Right renal pelvis (tissue), 4 donors: ENCODE data around the gene CNKSR3. TPM values are rescaled to one million over a fixed set of nuclear protein-coding genes. Genes with fewer than 3 reads are reported as not detected.

Experiments used
- DNase-seq, 4 donors: peaks; one replicate each; pipeline ENCODE4 v3.0.0-alpha.2; 2013; ENCODE audit warnings: low read depth in 4 of 4, low spot score in 3 of 4, missing footprints in 1 of 4
- polyA plus RNA-seq, 4 donors: library from polyadenylated mRNA; unstranded; fragments of 120-200 nt; gene quantifications; one replicate each; pipeline ENCODE4 v1.2.1, GENCODE V29; 2013; ENCODE audit not compliant: insufficient read length in 4 of 4

Gene CNKSR3
- polyA plus RNA-seq, 4 donors: 56.9 to 64.0 (median 64.0) TPM

DNA sequence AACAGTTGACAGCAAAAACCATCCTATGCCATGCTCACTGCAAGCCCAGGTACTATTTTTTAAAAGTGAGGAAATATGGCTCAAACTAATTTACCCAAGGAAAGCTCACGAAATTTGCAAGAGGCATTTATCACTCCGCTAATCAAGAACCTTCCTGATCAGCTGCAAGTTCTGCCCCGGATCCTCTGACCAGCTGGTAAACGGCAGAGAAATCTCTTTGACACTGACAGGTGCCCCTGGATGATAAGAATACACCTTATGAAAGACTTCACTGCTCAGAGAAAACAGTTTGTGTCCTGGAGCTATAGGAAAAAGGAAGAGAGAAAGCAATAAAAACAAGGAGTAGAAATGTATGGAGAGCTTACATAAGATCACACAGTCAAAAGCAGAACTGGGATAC lies 6.4 kb downstream of the CNKSR3 start:
- no peak for DNase-seq

DNA sequence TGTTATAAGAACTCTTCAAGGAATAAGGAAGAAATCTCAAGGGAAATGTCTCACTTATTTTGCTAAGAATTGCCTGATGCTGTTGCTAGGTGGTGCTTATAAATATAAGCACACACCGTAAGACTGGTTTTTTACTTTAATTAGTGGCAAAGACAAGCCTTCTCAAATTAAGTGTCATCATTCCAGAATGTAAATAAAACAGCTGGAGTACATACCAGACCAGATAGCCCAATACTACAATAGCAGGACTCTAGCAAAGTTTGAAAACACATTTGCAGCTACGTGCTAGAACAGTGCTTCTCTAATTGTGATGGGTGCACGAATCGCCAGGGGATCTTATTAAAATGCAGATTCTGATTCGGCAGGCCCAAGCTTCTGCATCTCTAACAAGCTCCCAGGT lies 6.8 kb downstream of the CNKSR3 start:
- DNase-seq: no peak

GRCh38 chr6:154502553-154502952 lies 7.9 kb downstream of the CNKSR3 start:
- no peak for DNase-seq

GRCh38 chr6:154501578-154501868 lies 9.0 kb downstream of the CNKSR3 start:
- DNase-seq: no peak

DNA sequence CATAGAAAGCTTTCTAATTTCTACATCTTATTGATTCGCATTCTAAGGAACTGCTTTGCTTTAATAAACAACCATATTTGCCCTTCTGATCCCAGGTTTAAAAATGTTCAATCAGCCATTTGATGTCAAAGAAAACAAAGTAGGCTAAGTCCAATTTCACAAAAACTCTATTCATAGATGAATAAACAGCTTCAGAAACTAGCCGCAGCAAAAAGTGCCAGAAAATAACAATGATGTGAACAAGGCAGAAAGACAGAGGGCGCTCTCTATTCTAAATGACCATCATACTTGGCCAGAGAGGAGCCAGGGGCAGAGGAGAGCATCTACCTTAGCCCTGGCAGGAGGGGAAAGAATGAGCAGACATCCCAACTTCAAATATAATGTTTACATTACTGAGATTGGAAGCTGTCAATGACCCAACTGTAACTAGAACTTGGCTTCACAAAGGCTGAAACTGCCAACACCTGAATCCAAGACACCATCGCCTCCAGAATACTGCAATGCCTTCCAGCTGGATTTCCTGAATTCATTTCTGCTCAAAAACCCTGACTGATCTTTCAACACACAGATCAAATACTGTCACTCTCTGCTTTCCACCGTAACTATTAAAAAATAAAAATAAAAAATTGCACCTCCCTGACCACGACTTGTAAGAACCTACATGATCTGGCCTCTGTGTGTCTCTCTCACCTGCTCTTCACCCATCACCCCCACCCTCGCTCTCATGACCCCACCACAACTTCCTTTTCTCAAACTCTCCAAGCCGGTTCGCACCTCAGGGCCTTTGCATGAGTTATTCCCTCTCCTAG lies 9.5 kb downstream of the CNKSR3 start:
- DNase-seq: no peak

GRCh38 chr6:154499855-154500589 lies 10.5 kb downstream of the CNKSR3 start:
- no peak for DNase-seq

- DNase-seq: no peak
These were observed 12.0 kb downstream of the CNKSR3 start for GRCh38 chr6:154498340-154498934.

GRCh38 chr6:154496793-154497517 lies 13.5 kb downstream of the CNKSR3 start:
- DNase-seq: no peak

DNA sequence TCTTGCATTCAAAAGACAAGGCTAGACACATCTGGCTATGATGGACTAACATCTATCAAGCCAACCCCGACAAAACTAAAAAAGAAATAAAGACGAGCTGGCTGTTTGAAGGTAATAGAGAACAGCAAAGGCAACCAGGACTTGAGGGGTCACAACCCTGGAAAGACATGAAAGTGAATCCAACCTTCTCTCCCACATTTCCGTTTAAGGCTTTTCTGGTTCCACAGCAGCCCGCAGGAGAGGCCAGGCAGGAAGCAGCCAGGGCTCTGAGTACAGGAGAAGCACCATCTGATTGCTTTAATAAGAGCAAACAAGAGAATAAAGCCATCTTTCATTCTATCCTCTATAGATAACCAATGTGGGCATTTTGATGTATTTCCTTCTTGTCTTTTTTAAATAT lies 14.3 kb downstream of the CNKSR3 start:
- no peak for DNase-seq

DNA sequence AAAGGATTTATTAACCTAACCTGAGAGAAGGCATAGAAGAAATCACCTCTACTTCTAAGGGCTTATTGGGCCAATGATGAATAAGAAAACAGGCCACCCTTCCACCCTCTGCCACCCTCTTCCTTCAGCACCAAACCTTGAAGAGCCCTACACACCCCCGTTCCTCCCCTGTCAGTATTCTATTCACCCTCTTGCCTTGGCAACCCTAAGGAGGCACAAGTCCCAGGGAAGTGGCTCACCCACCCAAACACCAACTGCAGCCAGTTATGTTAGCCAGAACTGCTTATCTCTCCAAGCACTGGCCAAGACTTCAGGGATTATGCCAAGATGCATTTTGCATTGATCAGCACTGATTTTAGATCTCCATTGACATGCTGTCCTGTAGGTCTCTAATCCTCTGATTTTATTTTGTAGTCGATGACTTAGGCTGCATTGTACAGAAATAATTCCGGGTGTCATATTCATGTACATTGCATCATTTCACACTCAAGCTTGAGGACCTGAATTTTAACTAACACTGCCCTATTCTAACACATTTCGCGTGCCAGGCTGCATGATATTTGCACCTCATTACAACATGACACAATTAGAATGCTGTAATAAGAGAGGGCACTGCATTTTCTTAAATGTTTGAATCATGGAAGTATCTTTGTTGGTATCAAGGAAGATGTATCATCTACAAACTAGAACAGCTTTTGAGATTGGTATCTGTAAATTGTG lies 15.7 kb downstream of the CNKSR3 start:
- no peak for DNase-seq

GRCh38 chr6:154491567-154492470 lies 18.7 kb downstream of the CNKSR3 start:
- no peak for DNase-seq

DNA sequence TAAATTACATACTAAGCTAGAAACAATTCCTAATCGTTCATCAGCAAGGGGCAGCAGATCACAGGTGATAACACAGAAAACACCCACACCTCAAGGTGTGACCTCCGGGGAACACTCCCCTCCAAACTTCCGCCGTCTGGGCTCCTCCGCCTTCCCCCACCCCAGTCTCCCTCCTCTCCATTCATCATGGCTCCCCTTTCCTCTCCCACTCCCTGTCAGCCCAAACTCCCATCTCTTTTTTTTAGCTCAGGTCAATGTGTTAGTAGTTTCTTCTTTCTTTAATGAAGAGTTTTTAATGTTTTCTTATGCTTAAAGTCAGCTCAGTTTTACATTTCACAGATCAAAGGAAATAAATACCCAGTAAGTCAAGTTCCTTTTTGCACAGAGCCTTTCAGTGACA lies 20.7 kb downstream of the CNKSR3 start:
- no peak for DNase-seq

DNA sequence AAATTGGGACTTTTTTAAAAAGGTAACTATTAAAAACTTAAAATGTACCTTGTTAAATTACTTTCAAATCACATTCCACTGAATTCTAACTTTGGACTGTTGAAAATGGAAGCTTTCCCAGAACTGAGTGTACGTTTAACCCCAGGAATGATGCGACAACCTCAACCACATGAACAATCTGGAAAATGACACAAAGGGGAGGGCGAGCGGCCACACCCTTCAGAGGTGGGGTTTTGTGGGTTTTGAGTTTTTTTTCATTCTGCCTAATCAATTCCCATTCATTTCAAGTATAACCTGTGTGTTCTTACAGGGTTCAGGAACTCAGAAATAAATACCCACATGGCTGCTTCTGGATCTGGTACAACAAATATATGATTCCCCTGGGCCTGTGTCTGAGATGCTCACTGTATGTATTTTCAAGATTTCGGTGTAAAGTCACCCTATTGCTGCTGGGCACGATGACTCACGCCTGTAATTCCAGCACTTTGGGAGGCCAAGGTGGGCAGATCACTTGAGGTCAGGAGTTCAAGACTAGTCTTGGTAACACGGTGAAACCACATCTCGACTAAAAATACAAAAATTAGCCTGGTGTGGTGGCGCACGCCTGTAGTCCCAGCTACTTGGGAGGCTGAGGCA lies 21.6 kb downstream of the CNKSR3 start:
- DNase-seq: no peak

GRCh38 chr6:154488248-154488593 lies 22.3 kb downstream of the CNKSR3 start:
- DNase-seq: no peak

DNA sequence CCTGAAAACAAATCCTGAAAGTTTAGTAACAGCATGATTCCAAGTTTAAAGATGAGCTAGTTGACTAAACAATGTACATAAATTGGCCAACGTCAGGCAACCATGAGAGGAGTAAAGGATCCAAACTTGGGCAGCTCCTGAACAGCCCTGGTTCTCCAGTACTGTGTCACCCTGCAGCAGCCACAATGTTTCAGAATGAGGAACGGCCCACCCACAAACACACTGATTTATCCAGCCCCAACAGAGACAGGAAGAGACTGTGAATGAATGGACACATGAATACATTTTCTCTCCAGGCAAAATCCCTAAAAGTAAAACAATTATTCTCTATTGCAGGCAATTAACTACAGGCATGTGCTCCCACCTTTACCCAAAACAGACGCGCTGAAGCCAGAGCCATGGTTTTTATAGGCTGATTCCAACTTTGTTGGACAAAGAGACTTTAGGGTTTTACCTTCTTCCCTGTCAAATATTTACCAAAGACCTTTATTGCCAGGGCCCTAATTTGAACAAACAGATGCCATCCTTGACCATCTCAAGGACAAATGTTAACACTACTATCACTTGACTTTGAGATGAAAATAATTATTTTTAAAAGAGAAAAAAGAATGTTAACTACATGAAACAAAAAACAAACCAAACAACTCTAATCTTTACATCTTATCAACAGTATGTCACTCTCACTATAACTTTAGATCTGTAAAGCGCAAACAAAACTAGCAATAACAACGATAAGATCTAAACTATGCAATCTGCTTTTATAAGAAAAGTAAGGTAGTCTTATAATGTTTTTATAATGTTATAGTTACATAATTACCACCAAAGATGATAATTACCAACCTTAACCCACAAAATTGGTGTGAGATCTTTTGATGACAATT lies 22.9 kb downstream of the CNKSR3 start:
- DNase-seq: no peak

- DNase-seq: no peak
These were observed 24.7 kb downstream of the CNKSR3 start for GRCh38 chr6:154485815-154486214.

- no peak for DNase-seq
These were observed 25.5 kb downstream of the CNKSR3 start for GRCh38 chr6:154484942-154485341.

DNA sequence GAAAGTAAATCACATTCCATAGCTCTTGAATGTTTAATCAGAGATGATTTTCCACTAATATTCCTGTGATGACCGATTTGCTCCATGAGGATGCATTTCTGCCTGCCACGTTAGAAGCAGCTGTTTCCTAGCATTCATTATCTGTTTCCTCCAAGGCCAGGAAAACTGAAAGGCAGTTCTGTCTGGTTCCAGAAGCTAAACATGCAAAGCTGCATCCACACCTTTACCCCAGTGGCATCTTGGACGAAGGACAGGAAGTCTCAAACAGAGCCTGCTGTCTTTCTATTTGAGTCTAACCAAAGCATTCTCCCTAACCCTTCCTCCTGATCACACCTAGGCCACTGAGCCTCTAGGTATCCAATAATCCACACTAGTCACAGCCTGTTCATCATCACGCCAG lies 27.6 kb downstream of the CNKSR3 start:
- DNase-seq: peak in 1 of 4 donors; percentile 52
